GM15510 (cell line): ENCODE measurements around the gene HEMK1.

Source experiments
- POLR2A ChIP-seq: IDR thresholded peaks from 3 replicates; pipeline ENCODE4 v1.6.1; 2011; ENCODE audit warnings: borderline replicate concordance; ENCODE audit not compliant: insufficient read length; ENCODE audit errors: extremely low read depth

Gene HEMK1

DNA sequence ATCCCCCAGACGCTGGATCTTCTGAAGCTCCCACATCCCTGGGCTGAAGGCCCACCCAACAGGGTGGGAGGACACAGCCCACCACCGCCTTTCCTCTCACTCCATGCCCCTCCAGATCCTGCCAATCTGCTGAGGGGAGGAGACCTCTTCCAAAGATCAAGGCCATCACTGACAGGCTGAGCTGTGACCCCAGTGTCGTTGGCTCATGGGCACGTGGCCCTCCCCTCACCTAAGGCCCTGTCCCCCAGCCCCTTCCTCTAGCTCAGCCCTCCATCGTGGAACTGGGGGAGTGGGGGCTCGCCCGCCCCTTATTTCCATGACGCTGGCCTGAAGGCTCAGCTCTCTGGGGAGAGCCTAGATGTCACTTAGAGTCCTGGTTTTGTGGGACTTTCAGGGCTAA, 12.2 kb upstream of the HEMK1 start:
- no peak for TF ChIP-seq POLR2A

DNA sequence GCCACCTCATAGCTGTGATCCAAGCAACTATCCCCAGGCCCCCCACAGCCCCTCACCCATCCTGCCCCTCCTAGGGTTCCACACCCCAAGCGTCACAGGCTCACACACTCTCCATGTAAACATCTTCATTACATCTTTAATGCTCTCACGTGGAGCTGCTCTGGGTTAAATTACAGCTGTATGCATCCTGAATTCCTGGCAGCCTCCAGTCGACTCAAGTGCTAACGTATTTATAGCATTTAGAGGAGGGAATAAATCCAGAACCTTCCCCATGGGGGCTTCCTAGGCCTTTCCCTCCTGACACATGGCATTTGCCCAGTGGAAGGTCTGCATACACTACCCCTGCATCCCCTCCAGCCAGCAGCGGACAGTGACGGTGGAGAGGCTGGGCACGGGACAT, 11.4 kb upstream of the HEMK1 start:
- TF ChIP-seq POLR2A: no peak

DNA sequence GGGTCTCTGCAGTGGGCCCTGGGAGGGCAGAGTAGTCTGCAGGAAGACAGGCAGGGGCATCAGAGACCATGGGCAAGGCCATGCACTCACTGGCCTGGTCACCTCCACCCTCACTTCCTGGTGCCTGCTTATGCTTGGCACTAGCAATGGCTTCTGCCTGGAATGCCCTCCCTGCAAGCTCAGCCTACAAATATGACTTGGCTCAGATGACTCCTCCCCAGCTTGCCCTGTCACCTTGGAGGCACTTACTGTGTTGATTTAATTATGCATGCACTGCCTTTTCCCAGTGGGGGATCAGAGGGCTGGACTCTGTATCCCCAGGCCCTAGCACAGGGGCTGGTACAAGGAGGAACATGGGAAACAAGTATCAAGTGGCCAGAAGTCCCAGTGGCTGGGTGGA, 9.6 kb upstream of the HEMK1 start:
- no peak for TF ChIP-seq POLR2A

- TF ChIP-seq POLR2A: no peak
Measured at GRCh38 chr3:50562861-50563260, 6.5 kb upstream of the HEMK1 start.

- TF ChIP-seq POLR2A: no peak
Measured at GRCh38 chr3:50563867-50564266, 5.5 kb upstream of the HEMK1 start.

DNA sequence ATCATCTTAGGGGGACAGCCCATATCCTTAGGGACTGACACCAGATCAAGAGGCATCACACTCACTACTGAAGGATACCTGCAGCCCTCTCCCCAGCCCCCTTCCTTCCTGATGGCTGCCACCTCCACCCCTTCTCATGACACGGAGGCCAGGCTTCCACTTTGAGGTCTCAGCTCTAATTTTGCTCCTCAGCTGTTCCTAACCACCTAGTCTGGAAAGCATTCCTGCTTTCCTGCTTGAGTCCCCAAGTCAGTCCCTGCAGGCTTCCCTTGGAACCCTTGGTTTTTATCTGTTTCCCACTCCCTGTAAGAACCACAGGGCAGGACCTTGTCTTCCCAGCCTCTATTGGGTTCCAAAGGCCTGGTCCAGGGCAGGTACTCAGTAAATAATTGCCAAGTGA, 5.0 kb upstream of the HEMK1 start:
- TF ChIP-seq POLR2A: no peak

DNA sequence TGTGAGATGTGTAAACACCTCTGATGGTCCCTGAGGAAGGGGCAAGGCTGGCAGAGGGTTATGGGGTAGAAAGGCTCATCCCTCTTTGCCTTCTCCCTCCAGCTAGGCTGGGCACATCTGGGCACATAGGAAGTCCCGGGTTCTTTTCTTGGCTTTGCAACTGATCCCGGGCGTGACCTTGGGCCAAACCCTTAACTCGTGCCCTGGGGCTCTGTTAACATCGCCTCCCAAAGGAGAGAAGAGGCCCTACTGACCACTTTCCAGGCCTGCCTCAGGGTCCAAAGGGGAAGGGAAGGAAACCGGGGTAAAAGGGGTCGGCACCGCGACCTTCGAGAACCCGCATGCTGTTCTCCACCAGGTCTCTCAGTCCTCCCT, 2.3 kb upstream of the HEMK1 start:
- TF ChIP-seq POLR2A: no peak

GRCh38 chr3:50567386-50568167, 1.7 kb upstream of the HEMK1 start, which contains the start of gene C3orf18:
TSS of gene C3orf18 (minus strand) at chr3:50567747. CDS start at chr3:50565699, 2,048 bp downstream.
- TF ChIP-seq POLR2A: peak; percentile 63

- TF ChIP-seq POLR2A: no peak
Measured at GRCh38 chr3:50570508-50571279, 1.4 kb downstream of the HEMK1 start.

DNA sequence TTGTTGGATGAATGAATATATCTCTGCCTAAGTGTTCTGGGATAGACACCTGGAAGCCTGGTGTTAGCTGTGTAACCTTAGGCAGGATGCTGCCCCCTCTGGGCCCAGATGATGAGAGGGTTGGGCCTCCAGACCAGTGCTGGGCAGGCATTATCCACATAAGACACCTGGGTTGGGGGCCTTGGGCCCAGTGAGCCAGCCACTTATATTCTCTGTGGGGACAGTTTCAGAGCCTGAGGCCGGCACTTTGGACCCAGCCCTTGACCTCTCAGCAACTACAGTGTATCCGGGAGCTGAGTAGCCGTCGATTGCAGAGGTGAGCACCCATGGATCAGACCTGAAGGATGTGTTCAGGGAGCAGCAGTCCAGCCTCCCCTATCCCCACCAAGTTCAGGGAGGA, 2.2 kb downstream of the HEMK1 start:
- TF ChIP-seq POLR2A: no peak

GRCh38 chr3:50572158-50572557, 2.8 kb downstream of the HEMK1 start:
- no peak for TF ChIP-seq POLR2A

DNA sequence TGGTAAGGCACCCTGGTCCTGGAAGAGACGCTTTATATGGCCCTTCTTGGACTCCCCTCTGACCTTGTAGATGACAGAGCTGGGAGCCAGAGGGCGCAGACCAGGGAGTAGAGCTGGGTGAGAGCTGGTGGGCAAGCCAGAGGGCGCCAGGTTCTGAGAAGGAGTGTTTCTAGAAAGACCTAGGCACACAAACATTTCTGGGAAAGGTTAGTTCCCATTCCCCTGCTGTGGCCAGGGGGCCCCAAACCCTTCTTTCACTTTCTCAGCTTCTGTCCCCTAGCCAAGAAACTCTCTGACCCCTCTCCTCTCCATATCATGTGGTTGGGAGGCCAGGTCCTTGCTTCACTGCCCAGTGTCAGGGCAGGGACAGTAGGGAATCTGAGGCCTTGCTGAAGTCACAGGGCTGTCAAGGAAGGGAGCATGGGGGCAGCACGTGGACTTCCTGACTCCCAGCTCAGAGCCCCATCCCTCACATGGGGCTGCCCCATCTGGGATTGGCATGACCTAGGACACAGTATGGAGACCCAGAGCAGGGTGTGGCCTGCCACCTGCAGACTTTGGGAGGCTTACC, 3.6 kb downstream of the HEMK1 start:
- TF ChIP-seq POLR2A: no peak

DNA sequence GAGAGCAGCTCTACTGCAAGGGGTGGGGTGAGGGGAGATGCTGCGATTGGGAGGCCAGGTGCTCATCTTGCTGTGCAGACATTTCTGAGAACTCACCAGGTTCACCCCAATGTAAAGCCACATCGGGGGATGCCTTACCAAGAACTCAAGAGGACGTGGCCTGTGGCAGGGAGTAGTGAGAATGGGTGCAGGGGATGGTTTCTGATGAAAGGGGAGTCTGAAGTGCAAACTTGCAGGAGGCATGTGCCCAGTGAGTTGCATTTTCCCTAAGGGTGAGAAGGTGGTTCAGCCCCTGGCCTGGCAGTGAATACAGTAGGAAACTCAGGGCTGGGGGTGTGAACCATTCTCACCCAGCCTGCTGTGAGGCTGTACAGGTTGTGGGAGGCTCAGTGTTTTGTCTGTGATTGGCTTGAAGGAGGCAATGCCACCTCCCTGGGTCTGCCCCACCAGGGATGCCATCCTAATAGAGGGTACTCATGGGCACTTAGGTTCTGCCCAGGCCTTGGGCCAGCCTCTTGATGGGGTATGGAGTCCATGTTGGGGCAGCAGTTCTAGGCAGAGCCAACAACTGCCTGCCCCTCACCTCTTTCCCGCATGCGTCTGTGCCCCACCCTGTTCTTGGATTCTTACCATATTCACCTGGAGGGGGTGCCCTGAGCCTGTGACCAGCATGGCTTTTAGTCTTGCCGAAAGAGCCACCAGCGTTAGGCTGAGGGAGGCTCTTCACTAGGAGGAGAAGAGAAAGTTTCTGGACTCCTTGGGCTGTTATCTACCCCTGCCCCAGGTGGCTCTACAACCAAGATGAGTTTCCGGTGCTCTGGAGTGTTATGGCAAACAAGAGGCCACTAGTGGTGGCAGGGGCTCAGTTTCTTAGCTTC, 4.5 kb downstream of the HEMK1 start:
- TF ChIP-seq POLR2A: no peak

GRCh38 chr3:50574444-50574831, 5.1 kb downstream of the HEMK1 start:
- TF ChIP-seq POLR2A: no peak

- TF ChIP-seq POLR2A: no peak
Measured at GRCh38 chr3:50575372-50575771, 6.0 kb downstream of the HEMK1 start.

DNA sequence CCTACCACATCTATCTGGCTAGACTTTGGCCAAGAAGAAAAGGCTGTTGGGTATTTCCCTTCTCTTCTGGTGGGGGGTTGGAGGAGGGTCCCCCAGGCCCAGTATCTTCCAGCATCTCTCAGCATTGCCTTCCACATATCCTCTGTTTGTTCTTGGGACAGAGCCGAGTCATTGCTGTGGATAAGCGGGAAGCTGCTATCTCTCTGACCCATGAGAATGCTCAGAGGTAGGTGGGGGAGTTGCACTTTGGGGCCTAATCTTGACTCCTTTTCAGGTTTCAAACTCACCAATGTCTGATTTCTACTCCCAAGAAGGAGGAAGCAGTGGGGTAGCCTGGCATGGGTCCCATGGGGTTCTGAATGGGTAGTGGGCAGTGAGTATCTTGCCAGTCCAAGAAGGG, 8.0 kb downstream of the HEMK1 start:
- TF ChIP-seq POLR2A: no peak
